Thoracic aorta (tissue), 2 donors: ENCODE results near the gene GGACT. TPM values are rescaled to one million over a fixed set of nuclear protein-coding genes. Genes with fewer than 3 reads are reported as not detected.

Source experiments
- ATAC-seq: fragments of 150-250 bp; one replicate; pipeline ENCODE4 v1.8.0; 2017; ENCODE audit warnings: low read depth; ENCODE audit not compliant: insufficient number of reproducible peaks, low FRiP score
- DNase-seq: peaks from one replicate; pipeline ENCODE4 v3.0.0-alpha.2; 2020; ENCODE audit warnings: low spot score
- H3K27ac ChIP-seq, 2 donors: fragments of 200-600 bp; sonication (generic); 1 replicate in 1 of 2; 2 replicates in 1 of 2; pipeline ENCODE4 v1.5.1; 2016; ENCODE audit warnings: mild to moderate bottlenecking in 2 of 2, moderate library complexity in 2 of 2
- H3K27me3 ChIP-seq: fragments of 200-600 bp; sonication (generic); replicated peaks from 2 replicates; pipeline ENCODE4 v1.6.0; 2016; ENCODE audit warnings: mild to moderate bottlenecking; ENCODE audit not compliant: insufficient read depth
- H3K36me3 ChIP-seq: fragments of 200-600 bp; sonication (generic); one replicate; pipeline ENCODE4 v1.5.1; 2016
- H3K4me1 ChIP-seq, 2 donors: fragments of 200-600 bp; sonication (generic); 1 replicate in 1 of 2; 2 replicates in 1 of 2; pipeline versions ENCODE4 v1.5.1 to v1.6.0; 2016; ENCODE audit warnings: low read depth in 2 of 2, mild to moderate bottlenecking in 1 of 2; ENCODE audit not compliant: control insufficient read depth in 1 of 2
- H3K4me3 ChIP-seq: fragments of 200-600 bp; sonication (generic); 2 replicates; pipeline ENCODE4 v1.5.1; 2016; ENCODE audit warnings: mild to moderate bottlenecking
- H3K9me3 ChIP-seq: fragments of 200-600 bp; sonication (generic); 2 replicates; pipeline ENCODE4 v1.5.1; 2016
- total RNA-seq, 2 donors: library from RNA; depleted of rRNA; stranded (reverse); fragments of >200 nt; gene quantifications; one replicate each; pipeline versions ENCODE4 v1.1.0 to v1.2.3, GENCODE V29; 2016
- TF ChIP-seq, protein P1 (sequence below): fragments of 200-600 bp; sonication (generic); IDR thresholded peaks from one replicate; pipeline ENCODE4 v1.5.1; 2019; ENCODE audit warnings: antibody characterized with exemption

The GGACT gene
- under 1 TPM; 0.27 to 0.92 TPM for total RNA-seq

DNA sequence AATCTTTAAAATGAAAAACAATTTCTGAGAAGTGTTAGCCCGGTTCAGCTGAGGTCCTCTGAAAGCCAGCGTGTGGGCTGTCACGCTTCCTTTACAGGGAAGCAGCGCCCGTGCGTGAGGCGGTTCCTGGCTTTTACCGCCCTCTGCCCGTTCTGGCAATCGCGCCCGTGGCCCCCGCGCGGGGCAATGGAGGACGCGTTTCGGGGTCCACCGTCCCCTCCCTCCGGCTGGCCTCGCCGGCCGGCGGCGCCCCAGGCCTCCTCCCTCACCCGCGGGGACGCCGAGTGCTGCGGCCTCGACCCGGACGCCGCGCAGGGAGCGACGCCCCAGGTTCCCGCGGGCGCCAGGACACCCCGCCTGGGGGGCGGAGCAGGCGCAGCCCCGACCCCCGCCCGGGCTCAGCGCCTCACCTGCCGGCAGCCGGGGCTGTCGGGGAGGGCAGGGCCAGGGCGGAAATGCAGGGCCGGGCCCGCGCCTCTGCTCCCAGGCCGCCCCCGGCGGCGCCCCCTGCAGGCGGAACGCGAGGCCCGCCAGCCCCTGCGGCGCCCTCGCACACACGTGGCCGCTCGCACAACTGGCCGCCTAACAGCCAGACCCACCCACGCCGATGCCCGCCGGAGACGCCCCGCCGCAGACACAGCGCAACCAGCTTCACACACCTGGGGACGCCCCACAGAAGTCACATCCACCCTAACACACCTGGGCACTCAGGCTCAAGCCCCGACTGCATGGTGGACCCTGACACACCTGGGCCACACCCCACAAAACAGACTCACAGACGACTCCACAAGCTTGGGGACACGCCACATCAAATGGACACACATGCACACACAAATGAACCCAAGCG, at the start of gene GGACT:
TSS of gene GGACT (minus strand) at position 459 of the 847 bp plus-strand sequence. CDS start 56,198 bp downstream, outside the sequence.
- H3K36me3 ChIP-seq = no peaks in the 10 kb centered on the region
- H3K27ac ChIP-seq = peak within 1 kb of the TSS; percentile 31 to 32
- TF ChIP-seq, protein P1, sequence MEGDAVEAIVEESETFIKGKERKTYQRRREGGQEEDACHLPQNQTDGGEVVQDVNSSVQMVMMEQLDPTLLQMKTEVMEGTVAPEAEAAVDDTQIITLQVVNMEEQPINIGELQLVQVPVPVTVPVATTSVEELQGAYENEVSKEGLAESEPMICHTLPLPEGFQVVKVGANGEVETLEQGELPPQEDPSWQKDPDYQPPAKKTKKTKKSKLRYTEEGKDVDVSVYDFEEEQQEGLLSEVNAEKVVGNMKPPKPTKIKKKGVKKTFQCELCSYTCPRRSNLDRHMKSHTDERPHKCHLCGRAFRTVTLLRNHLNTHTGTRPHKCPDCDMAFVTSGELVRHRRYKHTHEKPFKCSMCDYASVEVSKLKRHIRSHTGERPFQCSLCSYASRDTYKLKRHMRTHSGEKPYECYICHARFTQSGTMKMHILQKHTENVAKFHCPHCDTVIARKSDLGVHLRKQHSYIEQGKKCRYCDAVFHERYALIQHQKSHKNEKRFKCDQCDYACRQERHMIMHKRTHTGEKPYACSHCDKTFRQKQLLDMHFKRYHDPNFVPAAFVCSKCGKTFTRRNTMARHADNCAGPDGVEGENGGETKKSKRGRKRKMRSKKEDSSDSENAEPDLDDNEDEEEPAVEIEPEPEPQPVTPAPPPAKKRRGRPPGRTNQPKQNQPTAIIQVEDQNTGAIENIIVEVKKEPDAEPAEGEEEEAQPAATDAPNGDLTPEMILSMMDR = peak; percentile 55
- H3K4me1 ChIP-seq = peaks cover 3 to 12% of the 10 kb centered on the region in 2 donors
- no peaks in the 10 kb centered on the region for H3K9me3 ChIP-seq
- ATAC-seq (peak; percentile 61), DNase-seq (peak; percentile 20)
- H3K27me3 ChIP-seq = no peaks in the 10 kb centered on the region
- peak within 1 kb of the TSS; percentile 74 for H3K4me3 ChIP-seq

DNA sequence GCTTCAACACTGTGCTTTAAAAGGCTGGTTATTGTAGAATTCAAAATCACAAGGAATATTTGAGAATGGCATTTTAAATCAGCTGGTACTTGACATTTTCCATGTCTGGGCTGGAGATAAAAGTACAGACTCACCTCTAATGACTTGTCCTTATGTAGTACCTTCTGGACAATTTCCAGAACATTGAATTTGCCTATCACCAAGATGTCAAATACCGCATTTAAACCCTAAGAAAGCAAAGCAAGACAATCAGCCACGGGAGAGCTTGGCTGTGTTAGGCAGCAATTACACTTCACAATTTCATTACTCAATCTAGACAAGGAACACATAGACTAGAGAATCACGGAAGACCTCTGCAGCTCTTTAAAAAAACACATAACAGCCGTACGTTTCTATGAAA, 49.2 kb upstream of the GGACT start:
- no peaks in the 10 kb centered on the region for H3K27me3 ChIP-seq
- ATAC-seq (no peak), DNase-seq (no peak)
- H3K9me3 ChIP-seq = no peaks in the 10 kb centered on the region
- no peak overlapping the region for H3K27ac ChIP-seq
- TF ChIP-seq, protein P1 = no peak
- H3K36me3 ChIP-seq = peaks cover 19% of the 10 kb centered on the region
- no peak overlapping the region for H3K4me3 ChIP-seq
- H3K4me1 ChIP-seq = no peaks in the 10 kb centered on the region

DNA sequence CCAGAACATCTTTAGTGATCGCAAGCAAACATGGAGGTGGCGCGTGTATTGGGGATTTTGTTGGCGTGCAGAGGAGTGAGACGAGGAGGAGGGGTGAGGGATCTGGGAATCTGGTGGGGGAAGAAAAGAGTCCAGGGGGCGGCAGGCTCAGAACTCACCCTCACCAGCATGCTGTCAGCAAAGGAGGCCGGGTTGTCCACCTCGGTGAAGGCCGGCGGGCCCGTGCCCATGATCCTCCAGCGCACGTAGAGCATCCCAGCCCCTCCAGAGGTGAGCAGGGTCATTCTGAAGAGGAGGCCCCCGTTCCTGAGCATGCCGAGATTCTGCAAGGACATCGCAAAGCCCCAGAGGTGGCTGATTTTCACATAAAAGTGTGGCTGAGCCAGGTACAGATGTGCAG, 48.8 kb upstream of the GGACT start:
- Histone ChIP-seq H3K27me3 (no peaks in the 10 kb centered on the region), H3K4me3 (no peak overlapping the region), H3K36me3 (peaks cover 19% of the 10 kb centered on the region), H3K4me1 (no peaks in the 10 kb centered on the region), H3K27ac (no peak overlapping the region), H3K9me3 (no peaks in the 10 kb centered on the region)
- DNase-seq (no peak), ATAC-seq (no peak)
- TF ChIP-seq, protein P1 = no peak

DNA sequence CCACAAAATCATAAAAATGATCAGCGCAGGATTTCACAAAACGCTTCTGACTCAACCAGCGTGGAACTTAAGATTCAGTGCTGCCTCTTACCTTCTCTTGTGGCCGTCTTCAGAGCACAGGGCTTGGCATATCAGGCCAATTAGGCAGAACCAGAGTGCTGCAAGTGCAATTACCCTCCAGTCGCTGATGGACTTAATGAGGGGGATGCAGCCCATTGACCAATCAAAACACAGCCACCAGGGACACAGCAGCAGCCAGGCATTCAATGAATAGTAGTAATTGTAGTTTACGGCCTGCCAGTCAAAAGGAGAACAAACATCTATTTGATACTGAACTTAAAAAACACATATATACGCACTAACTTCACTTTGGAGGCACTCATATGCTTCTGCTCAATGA, 47.9 kb upstream of the GGACT start:
- Histone ChIP-seq H3K9me3 (no peaks in the 10 kb centered on the region), H3K4me1 (no peaks in the 10 kb centered on the region), H3K27ac (no peak overlapping the region), H3K4me3 (no peak overlapping the region), H3K27me3 (no peaks in the 10 kb centered on the region), H3K36me3 (peaks cover 17% of the 10 kb centered on the region)
- ATAC-seq = no peak
- TF ChIP-seq, protein P1 = no peak
- DNase-seq = no peak

DNA sequence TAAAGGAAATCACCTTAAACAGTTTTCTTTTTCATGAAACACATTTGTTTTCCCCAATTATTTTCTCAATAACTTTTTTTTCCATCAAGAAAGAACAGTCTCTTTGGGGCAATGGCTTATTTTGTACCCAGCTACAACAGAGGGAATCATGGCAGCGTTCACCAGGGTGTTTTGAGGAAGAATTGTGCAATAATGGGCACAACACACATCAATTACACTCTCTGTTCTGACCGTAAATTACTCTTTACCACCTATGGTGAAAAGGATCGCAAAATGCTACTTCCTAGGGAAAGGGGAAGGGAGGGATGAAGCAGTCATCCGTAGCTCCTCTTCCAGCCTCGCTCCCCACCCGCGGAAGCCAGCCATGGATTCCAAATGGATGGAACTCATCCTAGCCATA, 47.4 kb upstream of the GGACT start:
- H3K27ac ChIP-seq = no peak overlapping the region
- H3K4me1 ChIP-seq = no peaks in the 10 kb centered on the region
- H3K4me3 ChIP-seq = no peak overlapping the region
- H3K36me3 ChIP-seq = peaks cover 17% of the 10 kb centered on the region
- DNase-seq = no peak
- no peaks in the 10 kb centered on the region for H3K9me3 ChIP-seq
- TF ChIP-seq, protein P1 = no peak
- H3K27me3 ChIP-seq = no peaks in the 10 kb centered on the region
- ATAC-seq = no peak
